ENCODE measurements around the gene SLC7A8.
"Not testable (repeated sequence)": the region's sequence is repeated elsewhere in the genome, so short reads cannot be mapped to it uniquely, and the experiment has no call there.

Gene SLC7A8

GRCh38 chr14:23112359-23113178 is 70.9 kb downstream of the SLC7A8 start:
- no peak for DNase-seq

DNA sequence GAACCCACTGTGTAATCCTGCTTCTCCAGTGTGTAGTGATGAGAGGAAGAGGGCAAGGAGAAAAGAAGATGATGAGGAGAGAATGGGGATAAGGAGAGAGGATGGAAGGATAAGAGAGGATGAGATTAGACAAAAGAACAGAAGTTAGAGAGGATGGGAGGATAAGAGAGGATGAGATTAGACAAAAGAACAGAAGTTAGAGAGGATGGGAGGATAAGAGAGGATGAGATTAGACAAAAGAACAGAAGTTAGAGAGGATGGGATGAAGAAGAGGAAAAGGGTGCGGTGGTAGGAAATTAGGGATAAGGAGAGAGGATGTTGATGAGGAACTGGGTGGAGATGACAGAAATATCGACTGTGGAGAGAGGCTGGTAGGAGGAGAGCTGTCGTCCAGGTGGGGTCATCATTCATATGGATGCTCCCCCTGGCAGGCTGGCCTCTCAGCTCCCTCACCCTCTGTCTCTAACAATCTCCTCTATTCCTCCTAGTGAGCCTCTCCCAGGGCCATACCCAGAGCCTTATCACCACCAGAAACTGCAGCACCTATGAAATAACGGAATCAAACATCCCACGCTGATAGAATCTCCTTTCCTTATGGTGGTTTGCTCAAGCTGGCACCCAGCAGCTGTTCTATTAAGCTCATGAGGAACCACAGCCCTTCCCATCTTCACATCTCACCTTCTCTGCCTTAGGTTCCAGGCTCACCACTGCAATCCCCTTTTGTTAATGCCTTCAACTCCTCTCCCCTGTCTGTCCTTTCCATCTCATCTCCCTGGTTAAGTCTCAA is 72.7 kb downstream of the SLC7A8 start:
- DNase-seq: no peak

GRCh38 chr14:23109769-23110168 is 73.7 kb downstream of the SLC7A8 start:
- no peak for DNase-seq

DNA sequence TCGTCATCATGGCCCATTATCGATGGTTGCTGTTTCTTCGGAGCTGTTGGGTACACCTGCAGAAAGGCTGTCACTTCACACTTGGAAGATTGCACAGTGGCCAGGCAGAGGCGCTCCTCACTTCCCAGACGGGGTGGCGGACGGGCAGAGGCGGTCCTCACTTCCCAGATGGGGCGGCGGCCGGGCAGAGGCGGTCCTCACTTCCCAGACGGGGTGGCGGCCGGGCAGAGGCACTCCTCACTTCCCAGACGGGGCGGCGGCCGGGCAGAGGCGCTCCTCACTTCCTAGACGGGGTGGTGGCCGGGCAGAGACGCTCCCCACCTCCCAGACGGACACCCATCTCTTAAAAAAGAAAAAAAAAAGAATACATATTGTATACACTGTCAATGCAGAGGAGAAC is 75.3 kb downstream of the SLC7A8 start:
- not testable (repeated sequence) for DNase-seq

GRCh38 chr14:23107620-23108019 is 75.8 kb downstream of the SLC7A8 start:
- not testable (repeated sequence) for DNase-seq

GRCh38 chr14:23106747-23107045 is 76.8 kb downstream of the SLC7A8 start:
- DNase-seq: no peak

DNA sequence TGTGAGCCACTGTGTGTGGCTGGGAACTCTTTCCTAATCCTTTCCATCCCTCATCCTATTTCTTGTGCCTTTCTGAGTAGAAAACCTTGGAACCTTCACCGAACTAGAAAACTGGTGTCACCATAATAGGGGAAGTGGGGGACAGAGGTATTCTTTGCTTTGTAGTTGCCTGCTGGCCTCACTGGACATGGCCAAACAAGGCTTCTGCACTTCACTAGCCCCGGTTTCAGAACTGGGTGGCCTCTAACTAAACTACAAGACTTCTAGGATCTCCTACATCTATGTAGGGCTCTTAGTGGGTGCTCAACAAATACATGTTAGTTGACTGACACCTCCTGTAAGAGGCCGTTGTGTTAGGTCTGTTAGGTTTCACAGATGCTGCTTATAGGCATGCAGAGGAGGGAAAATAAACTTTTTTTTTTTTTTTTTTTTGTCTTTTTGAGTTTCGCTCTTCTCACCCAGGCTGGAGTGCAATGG is 78.1 kb downstream of the SLC7A8 start:
- DNase-seq: no peak

DNA sequence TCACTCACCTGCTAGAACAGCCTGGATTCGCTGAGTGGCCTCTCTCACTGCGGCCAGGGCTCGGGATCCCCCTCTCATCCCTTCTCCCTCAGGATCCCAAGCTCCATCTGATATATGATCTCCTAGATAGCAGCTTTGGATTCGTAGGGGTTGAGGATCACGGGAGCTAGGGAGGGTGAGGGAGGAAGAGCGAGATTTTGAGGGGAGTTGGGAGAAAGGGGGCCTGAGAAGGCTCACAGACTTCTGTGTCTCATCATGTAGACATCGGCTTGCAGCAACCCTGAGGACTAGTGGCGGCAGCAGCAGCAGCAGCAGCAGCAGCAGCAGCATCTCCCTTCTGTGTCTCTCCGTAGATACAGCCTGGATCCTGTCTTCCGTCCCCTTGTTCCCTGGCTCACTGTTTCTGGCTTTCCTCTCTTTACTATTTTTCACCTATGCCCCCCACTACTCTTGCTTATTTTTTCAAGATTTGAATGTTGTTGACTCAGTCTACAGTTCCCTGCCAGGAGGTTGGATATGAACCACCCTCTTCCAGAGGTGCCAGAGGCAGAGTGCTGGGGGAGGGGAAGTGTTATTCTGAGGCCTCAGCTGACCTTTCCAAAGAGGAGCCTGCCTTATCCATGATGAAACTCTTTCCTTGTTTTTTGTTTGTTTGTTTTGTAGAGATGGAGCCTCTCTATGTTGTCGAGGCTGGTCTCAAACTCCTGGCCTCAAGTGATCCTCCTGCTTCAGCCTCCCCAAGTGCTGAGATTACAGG is 78.7 kb downstream of the SLC7A8 start, which contains the start of gene CIROP:
CIROP (minus strand) TSS at position 399 of the 757 bp plus-strand sequence; CDS start at position 330, 69 bp downstream.
- DNase-seq: no peak

- DNase-seq: no peak
These were observed 79.3 kb downstream of the SLC7A8 start for GRCh38 chr14:23104070-23104590.

GRCh38 chr14:23103581-23103980 is 79.9 kb downstream of the SLC7A8 start:
- DNase-seq: no peak

- DNase-seq: no peak
These were observed 80.7 kb downstream of the SLC7A8 start for GRCh38 chr14:23102801-23103200.

DNA sequence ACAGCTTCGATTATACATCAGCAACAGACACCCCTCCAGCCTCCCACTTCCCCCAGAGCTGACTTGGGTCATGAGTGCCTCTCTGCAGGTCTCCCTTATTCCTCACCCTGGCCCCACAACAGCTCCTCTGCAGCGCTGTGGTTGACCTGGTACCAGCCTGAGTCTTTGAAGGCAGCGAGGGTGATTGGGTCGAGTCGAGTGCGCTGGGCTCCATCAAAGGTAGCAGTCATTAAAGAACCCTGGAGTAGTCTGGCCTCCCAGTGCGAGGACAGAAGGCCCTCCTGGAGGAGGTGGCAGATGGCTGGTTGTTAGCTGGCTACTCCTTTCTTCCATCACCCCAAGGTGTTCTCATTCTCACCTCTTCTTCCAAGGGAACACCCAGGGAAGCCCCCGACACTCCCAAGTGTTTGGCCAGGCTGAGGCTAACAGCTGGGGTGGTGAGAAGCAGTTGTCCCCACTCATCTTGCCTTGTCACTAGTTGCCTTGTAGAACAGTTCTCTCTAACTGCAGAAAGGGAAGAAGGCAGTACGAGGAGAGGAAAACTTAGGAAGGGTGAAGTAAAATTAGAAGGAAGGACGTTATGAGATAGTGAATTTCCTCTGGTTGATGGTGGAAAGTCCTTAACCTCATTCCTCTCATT is 81.4 kb downstream of the SLC7A8 start:
- no peak for DNase-seq

DNA sequence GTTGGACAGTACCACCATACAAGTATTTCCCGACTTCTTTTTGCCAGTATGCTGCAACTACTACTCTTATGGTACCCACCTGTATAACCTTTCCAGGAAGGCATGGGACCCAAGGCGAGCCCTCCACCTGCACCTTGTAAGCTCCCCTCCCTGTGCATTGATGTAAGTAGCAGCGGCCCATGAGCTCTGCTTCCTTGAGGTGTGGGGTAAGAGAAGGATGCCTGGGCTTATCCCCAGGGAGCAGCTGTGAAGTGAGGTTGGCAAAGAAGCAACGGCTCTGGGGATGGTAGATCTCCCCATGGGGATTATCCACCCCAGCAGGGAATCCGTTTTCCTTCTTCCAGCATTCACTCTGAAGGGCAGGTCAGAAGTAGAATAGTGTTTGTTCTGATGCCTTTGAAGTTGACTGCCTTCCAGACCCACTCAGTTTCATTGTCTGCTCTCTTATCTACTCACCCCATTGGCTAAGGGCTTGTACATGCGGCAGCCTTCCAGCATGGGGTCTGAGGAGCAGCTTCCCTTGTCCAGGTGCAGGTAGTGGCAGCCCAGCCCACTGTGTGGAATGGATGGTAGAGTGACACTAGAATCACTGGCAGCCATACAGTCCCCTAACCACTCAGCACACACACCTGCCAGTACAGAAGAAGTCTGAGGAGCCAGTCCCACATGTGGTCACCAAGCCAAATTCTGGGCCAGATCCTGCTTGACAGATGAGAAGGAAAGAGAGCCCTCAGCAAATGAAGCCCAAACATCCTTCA is 82.1 kb downstream of the SLC7A8 start:
- DNase-seq: no peak

DNA sequence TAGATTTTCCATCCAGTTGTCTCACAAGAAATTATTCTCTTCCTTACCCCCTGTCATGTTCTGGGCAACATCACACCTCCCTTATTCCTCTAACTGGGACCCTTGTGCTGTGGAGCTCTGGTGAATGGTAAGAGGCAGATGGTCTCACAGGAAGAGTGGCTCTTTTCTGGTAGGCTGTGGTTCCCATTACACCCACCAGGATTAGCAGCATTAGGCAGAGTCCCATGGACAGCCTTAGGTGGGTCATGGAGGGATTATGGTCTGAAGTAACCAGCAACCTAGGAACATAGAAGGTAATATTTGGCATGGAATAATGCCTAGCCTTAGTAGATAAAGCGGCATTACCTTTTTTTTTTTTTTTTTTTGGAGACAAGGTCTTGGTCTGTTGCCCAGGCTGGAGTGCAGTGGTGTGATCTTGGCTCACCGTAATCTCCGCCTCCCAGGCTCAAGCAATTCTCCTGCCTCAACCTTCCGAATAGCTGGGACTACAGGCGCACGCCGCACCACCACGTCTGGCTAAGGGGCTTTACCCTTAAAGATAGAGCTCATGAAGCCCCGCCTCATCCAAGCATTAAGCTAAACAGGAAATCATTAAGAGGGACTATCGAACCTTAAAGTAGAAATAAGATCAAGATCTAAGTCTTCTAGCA is 84.1 kb downstream of the SLC7A8 start:
- no peak for DNase-seq

GRCh38 chr14:23097786-23098185 is 85.7 kb downstream of the SLC7A8 start:
- DNase-seq: no peak

DNA sequence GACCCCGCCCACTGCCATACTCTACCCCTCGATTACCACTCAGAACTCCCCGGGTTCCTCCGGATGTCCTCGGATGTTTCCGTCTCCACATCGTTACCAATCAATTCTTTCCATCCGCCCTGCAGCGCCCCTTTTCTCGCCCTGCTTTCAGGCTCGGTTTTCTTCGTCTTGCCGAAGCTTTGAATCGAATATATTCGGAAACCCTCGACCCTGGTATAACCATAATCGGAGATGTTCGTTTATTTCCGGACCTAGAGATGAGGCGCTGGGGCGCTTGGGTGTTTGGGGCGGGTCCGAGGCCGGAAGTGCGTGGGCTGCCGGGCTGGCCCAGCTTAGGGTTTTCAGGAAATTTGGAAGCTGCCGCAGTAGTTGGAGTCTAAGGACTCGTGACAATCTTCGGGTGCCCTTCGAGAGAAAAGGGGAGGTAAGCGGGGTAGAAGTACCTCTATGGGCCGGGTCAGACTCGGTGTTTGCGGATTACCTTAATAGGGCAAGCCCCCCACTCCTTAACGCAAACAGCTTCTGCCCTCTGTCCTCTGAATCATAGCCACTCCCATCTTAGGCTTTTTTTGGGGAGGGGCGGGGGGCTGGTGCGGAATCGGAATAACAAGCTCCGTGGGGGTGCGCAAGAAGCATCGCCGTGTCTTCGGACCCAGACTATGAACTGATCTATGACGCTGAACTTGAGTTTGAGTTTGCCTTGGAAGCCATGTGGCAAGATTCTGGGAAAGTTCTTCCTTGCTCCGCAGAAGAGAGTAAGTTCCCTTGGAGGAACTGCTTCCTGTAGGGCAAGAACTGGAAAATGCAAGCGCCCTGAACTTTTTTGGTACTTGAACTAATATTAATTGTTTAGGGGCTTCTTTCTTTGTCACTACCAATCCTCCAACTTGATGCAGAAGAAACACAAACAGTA is 88.0 kb downstream of the SLC7A8 start, which contains the start of gene C14orf119:
C14orf119 (plus strand) TSS at position 310 of the 913 bp plus-strand sequence. CDS start 2,154 bp downstream, outside the sequence.
- no peak for DNase-seq

- no peak for DNase-seq
These were observed 88.7 kb downstream of the SLC7A8 start, which contains the start of gene ACIN1 for GRCh38 chr14:23094666-23095195. Gene ACIN1, minus strand, starts transcription at chr14:23095136. Its CDS starts 24 bp downstream, at chr14:23095112.

GRCh38 chr14:23093991-23094665 is 89.3 kb downstream of the SLC7A8 start:
- DNase-seq: no peak

DNA sequence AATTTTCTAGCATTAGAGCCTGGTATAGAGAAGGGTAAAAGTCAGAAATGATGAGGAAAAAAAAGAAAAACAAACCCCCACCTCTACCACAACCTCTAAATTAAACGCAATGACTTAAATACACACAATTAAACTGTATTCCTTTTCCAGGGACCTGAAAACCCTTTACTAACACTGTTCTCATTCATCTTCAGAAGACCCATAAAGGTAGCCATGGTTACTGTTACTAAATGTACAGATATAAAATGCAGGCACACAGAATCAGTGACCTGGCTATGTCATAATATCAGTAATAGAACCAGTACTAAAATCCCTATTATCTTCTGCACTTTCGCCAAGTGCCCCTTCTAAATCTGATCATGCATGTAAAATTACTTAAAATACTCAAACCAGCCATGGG is 89.9 kb downstream of the SLC7A8 start:
- no peak for DNase-seq

Data from NCI-H1417 treated with DMSO at 0.1 percent for 48 hours (cell line).